Stomach (tissue), 9 donors: ENCODE data around the gene MYO5A. TPM values are rescaled to one million over a fixed set of nuclear protein-coding genes. Genes with fewer than 3 reads are reported as not detected.
A peak's percentile ranks its signal among the peaks of the same experiment; 100 is the strongest.

Experiments used
- DNase-seq, 2 donors: peaks; one replicate each; pipeline versions ENCODE4 v3.0.0 to v3.0.0-alpha.2; 2013 to 2019
- H3K27ac ChIP-seq, 5 donors: fragments of 200-600 bp in 4 of 5; sonication (generic) in 4 of 5; one replicate each; pipeline ENCODE4 v1.5.1; 2013 to 2019; ENCODE audit warnings: mild to moderate bottlenecking in 1 of 5, moderate library complexity in 1 of 5
- H3K27me3 ChIP-seq, 3 donors: fragments of 200-600 bp; sonication (generic); one replicate each; pipeline ENCODE4 v1.5.1; 2017 to 2019; ENCODE audit warnings: mixed run types in 1 of 3
- H3K36me3 ChIP-seq, 4 donors: fragments of 200-600 bp; sonication (generic); 1 replicate in 3 of 4; 2 replicates in 1 of 4; pipeline ENCODE4 v1.5.1; 2016 to 2019
- H3K4me1 ChIP-seq, 4 donors: fragments of 200-600 bp; sonication (generic); one replicate each; pipeline ENCODE4 v1.5.1; 2016 to 2019
- H3K4me3 ChIP-seq, 4 donors: fragments of 200-600 bp; sonication (generic) in 3 of 4; one replicate each; pipeline ENCODE4 v1.5.1; 2016 to 2019; ENCODE audit warnings: mild to moderate bottlenecking in 1 of 4
- H3K9me3 ChIP-seq, 4 donors: fragments of 200-600 bp; sonication (generic); one replicate each; pipeline ENCODE4 v1.5.1; 2016 to 2019
- EP300 ChIP-seq: sonication (generic); formaldehyde crosslinking; IDR thresholded peaks from one replicate; pipeline ENCODE4 v1.6.1; 2017; ENCODE audit warnings: antibody characterized with exemption
- POLR2A ChIP-seq, 4 donors: fragments of 450-650 bp; IDR thresholded peaks; one replicate each; pipeline ENCODE4 v1.6.1; 2016; ENCODE audit warnings: antibody characterized with exemption in 4 of 4, control low read depth in 2 of 4, mild to moderate bottlenecking in 1 of 4, moderate library complexity in 1 of 4
- POLR2AphosphoS5 ChIP-seq, 3 donors: sonication (generic); formaldehyde crosslinking; IDR thresholded peaks; one replicate each; pipeline ENCODE4 v1.6.1; 2016; ENCODE audit warnings: antibody characterized with exemption in 3 of 3
- WGBS, 5 donors: extraction: QIAGEN DNeasy Blood & Tissue Kit in 3 of 5; methylation state at CpG; one replicate each; pipeline versions ENCODE4 v1.1.5 to v1.1.7; 2013 to 2018; 5-methylcytosine and 5-hydroxymethylcytosine counted together
- intact Hi-C: fragments of 100-400 bp; cut with DNase I; formaldehyde crosslinking; loops from one replicate; pipeline ENCODE4 v1.15.1; 2023; ENCODE audit warnings: low total_unique reads
- polyA plus RNA-seq, 3 donors: library from polyadenylated mRNA; stranded (reverse); fragments of 200-250 nt; gene quantifications; one replicate each; pipeline ENCODE4 v1.2.3, GENCODE V29; 2013
- total RNA-seq, 5 donors: library from RNA; depleted of rRNA; stranded (reverse); fragments of >200 nt; gene quantifications; one replicate each; pipeline versions ENCODE4 v1.1.0 to v1.2.3, GENCODE V29; 2014 to 2016
- TF ChIP-seq, protein P1 (sequence below), 7 experiments: fragments of 450-650 bp in 4 of 7; fragments of 200-600 bp in 3 of 7; sonication (generic) in 3 of 7; IDR thresholded peaks; one replicate each; pipeline ENCODE4 v1.5.1; 2016 to 2019; ENCODE audit warnings: antibody characterized with exemption in 7 of 7, control low read depth in 2 of 7, mild to moderate bottlenecking in 1 of 7
- donor health status: healthy with polysubstance abuse.
- donor health status: Bipolar disorder and iron deficiency.
- donor health status: healthy.

Gene MYO5A
- total and polyA plus RNA-seq, 8 donors, result 1.2 to 26.2 (median 12.0) TPM

DNA sequence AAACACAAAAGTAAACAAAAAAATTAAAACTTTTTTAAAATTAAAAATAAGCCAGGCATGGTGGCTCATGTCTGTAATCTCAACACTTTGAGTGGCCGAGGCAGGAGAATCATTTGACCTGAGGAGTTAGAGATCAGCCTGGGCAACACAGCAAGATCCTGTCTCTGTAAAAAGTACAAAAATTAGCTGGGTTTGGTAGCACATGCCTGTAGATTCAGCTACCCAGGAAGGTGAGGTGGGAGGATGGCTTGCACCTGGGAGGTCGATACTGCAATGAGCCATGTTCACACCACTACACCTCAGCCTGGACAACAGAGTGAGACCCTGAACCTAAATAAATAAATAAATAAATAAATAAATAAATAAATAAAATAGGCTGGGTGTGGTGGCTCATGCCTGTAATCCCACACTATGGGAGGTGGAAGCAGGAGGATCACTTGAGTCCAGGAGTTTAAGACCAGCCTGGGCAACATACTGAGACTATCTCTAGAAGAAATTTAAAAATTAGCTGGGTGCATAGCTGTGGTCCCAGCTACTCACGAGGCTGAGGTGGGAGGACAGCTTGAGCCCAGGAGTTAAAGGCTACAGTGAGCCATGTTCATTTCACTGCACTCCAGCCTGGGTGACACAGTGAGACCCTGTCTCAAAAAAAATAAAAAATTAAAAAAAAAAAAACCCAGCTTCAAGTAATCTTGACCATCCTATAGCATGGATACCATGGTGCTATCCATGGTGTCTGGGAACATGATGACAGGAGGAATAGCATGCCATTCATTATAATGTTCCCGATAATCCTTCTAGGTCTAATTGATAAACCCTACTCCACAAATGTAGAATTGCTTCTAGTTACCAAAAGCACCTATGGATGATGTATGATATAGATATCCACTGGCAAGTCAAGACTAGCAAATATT is 4.2 kb downstream of the MYO5A start:
- no peak overlapping the region for H3K27ac ChIP-seq
- 90 to 96% (median 95%) methylated on average over 4 of the region's 4 CpGs for WGBS, 5 donors
- peaks cover 4 to 50% (median 18%) of the 10 kb centered on the region in 4 donors for H3K4me1 ChIP-seq
- no peak for TF ChIP-seq POLR2A (IDR thresholded peaks at IDR 0.05)
- TF ChIP-seq, protein P1, sequence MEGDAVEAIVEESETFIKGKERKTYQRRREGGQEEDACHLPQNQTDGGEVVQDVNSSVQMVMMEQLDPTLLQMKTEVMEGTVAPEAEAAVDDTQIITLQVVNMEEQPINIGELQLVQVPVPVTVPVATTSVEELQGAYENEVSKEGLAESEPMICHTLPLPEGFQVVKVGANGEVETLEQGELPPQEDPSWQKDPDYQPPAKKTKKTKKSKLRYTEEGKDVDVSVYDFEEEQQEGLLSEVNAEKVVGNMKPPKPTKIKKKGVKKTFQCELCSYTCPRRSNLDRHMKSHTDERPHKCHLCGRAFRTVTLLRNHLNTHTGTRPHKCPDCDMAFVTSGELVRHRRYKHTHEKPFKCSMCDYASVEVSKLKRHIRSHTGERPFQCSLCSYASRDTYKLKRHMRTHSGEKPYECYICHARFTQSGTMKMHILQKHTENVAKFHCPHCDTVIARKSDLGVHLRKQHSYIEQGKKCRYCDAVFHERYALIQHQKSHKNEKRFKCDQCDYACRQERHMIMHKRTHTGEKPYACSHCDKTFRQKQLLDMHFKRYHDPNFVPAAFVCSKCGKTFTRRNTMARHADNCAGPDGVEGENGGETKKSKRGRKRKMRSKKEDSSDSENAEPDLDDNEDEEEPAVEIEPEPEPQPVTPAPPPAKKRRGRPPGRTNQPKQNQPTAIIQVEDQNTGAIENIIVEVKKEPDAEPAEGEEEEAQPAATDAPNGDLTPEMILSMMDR (IDR thresholded peaks at IDR 0.05), result no peak
- no peak for TF ChIP-seq EP300
- no peak for TF ChIP-seq POLR2AphosphoS5 (IDR thresholded peaks at IDR 0.05)
- H3K27me3 ChIP-seq, result no peaks in the 10 kb centered on the region
- H3K9me3 ChIP-seq, result no peaks in the 10 kb centered on the region
- DNase-seq, result no peak
- intact Hi-C loops, result no loop called here
- no peak overlapping the region for H3K4me3 ChIP-seq
- H3K36me3 ChIP-seq, result no peaks in the 10 kb centered on the region

DNA sequence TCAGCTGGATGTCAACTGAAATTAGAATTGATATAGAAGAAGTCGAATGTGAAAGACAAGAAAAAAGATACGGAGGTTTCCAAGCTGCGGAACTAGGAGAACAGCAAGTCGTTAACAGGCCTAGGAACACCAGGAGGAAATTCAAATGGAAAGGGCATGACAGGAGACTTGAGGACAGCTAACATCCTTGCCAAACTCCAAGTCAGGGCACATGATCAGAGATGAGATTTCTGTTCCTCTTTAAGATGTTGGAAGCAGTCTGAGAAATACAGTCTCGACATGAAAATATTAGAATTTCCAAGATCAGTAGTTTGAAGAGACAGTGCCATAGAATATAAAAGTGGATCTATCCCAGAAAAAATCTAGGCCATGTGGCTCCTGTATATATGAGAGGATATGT is 5.0 kb downstream of the MYO5A start:
- Histone ChIP-seq H3K4me1 (peaks cover 0 to 49% (median 14%) of the 10 kb centered on the region in 4 donors), H3K4me3 (no peak overlapping the region), H3K27ac (peak overlapping the region in 1 of 5 donors; percentile 30), H3K9me3 (no peaks in the 10 kb centered on the region), H3K27me3 (no peaks in the 10 kb centered on the region), H3K36me3 (no peaks in the 10 kb centered on the region)
- TF ChIP-seq POLR2A (IDR thresholded peaks at IDR 0.05) (no peak), EP300 (no peak), POLR2AphosphoS5 (IDR thresholded peaks at IDR 0.05) (no peak)
- TF ChIP-seq, protein P1 (IDR thresholded peaks at IDR 0.05), result no peak
- intact Hi-C loops, result no loop called here
- no peak for DNase-seq
- WGBS, 5 donors, result 54 to 76% (median 59%) methylated on average over 4 to 5 of the region's 5 CpGs

DNA sequence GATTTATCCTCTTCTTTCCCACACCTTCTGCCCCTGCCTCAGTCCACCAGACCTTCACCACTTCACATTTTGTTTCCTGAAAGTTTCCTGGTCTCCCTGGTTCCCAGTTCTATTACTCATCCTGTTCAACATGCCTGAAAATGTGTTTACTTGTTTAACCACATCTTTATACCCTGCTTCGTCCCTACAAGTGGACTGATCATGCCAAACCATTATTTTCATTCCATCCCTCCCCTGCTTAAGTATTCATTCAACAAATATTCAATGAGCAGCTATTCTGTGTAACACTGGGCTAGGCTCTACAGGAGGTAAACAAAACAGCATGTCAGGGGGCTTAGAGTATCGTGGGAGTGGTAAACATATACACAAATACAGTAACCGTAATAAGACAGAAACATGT is 5.5 kb downstream of the MYO5A start:
- Histone ChIP-seq H3K9me3 (no peaks in the 10 kb centered on the region), H3K27me3 (no peaks in the 10 kb centered on the region), H3K4me1 (peaks cover 0 to 45% (median 14%) of the 10 kb centered on the region in 4 donors), H3K27ac (peak overlapping the region in 2 of 5 donors; percentile 30 to 32), H3K36me3 (no peaks in the 10 kb centered on the region), H3K4me3 (no peak overlapping the region)
- DNase-seq, result no peak
- no peak for TF ChIP-seq EP300
- TF ChIP-seq, protein P1 (IDR thresholded peaks at IDR 0.05), result no peak
- no peak for TF ChIP-seq POLR2A (IDR thresholded peaks at IDR 0.05)
- TF ChIP-seq POLR2AphosphoS5 (IDR thresholded peaks at IDR 0.05), result peak in 1 of 3 donors; percentile 24
- intact Hi-C loops, result no loop called here
- 61 to 72% (median 70%) methylated on average over 3 of the region's 3 CpGs for WGBS, 5 donors

- Histone ChIP-seq H3K4me3 (no peak overlapping the region), H3K27me3 (no peaks in the 10 kb centered on the region), H3K36me3 (no peaks in the 10 kb centered on the region), H3K9me3 (no peaks in the 10 kb centered on the region), H3K4me1 (peaks cover 0 to 36% (median 5%) of the 10 kb centered on the region in 4 donors), H3K27ac (peak overlapping the region in 1 of 5 donors; percentile 32)
- 79 to 91% (median 89%) methylated on average over 3 of the region's 3 CpGs for WGBS, 5 donors
- TF ChIP-seq EP300 (no peak), POLR2A (IDR thresholded peaks at IDR 0.05) (no peak), POLR2AphosphoS5 (IDR thresholded peaks at IDR 0.05) (no peak)
- TF ChIP-seq, protein P1 (IDR thresholded peaks at IDR 0.05), result no peak
- intact Hi-C loops, result no loop called here
- DNase-seq, result no peak
Observed at GRCh38 chr15:52521682-52522081, 7.0 kb downstream of the MYO5A start.
